ENCODE data around the gene ST8SIA2. TPM values are rescaled to one million over a fixed set of nuclear protein-coding genes. Genes with fewer than 3 reads are reported as not detected.
A peak's percentile ranks its signal among the peaks of the same experiment; 100 is the strongest.

The ST8SIA2 gene
- total and polyA plus RNA-seq, 7 donors, result 0.03 to 0.79 (median 0.12) TPM; not detected in 4

DNA sequence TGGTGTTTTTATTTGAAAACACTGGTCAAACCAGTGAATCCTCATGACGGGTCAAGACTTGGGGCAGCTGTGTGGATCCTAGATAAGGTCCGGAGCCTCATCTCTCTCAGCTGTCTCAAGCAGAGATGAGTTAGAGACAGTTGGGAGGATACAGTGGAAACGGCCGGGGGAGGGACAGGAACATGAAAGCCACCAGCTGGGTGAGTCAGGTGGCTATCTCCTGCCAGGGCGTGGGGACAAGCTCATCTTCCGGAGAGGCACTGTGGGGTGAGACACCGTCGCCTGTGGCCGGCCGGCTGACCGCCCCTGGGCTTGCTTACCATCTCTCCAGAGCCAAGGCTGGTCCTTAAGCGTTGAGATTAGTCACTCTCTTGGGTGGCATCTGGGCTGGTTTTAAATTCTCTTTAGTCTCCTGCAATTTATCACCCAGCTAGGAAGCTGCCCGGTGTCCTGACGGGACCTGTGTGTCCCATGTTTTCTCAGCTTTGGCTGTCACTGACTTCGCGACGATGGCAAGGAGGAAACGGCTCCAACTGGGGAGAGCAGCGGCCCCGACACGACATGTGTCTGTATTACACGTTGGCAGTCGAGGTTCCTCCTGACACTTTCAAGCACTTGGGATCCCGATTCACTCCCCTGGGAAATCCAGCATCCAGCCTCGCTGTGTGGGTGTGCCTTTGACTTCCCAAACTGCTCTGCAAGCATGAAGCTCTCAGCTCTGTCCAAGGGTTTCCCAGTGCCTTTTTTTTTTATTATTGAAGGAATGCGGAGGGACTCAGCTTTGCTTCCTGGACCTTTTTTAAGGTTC is 7.5 kb downstream of the ST8SIA2 start:
- 36 to 61% (median 48%) methylated on average over 26 of the region's 26 CpGs for WGBS, 3 donors
- intact Hi-C loops (cut with DNase I), result no loop called here
- H3K27ac ChIP-seq, result no peak overlapping the region
- no peaks in the 10 kb centered on the region for H3K4me1 ChIP-seq
- no peaks in the 10 kb centered on the region for H3K9me3 ChIP-seq
- H3K27me3 ChIP-seq (ENCODE audit: insufficient read depth in 3 of 3, low read length in 2 of 3), result peaks cover 0 to 19% (median 3%) of the 10 kb centered on the region in 3 donors
- TF ChIP-seq, protein P1, sequence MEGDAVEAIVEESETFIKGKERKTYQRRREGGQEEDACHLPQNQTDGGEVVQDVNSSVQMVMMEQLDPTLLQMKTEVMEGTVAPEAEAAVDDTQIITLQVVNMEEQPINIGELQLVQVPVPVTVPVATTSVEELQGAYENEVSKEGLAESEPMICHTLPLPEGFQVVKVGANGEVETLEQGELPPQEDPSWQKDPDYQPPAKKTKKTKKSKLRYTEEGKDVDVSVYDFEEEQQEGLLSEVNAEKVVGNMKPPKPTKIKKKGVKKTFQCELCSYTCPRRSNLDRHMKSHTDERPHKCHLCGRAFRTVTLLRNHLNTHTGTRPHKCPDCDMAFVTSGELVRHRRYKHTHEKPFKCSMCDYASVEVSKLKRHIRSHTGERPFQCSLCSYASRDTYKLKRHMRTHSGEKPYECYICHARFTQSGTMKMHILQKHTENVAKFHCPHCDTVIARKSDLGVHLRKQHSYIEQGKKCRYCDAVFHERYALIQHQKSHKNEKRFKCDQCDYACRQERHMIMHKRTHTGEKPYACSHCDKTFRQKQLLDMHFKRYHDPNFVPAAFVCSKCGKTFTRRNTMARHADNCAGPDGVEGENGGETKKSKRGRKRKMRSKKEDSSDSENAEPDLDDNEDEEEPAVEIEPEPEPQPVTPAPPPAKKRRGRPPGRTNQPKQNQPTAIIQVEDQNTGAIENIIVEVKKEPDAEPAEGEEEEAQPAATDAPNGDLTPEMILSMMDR (IDR thresholded peaks at IDR 0.05), result no peak
- ATAC-seq (peak; percentile 27 to 96 (median 93)), DNase-seq (peak; percentile 40 to 70)
- H3K36me3 ChIP-seq (ENCODE audit: insufficient read depth in 1 of 2, low read depth in 1 of 2), result no peaks in the 10 kb centered on the region
- H3K4me3 ChIP-seq, result no peak overlapping the region

DNA sequence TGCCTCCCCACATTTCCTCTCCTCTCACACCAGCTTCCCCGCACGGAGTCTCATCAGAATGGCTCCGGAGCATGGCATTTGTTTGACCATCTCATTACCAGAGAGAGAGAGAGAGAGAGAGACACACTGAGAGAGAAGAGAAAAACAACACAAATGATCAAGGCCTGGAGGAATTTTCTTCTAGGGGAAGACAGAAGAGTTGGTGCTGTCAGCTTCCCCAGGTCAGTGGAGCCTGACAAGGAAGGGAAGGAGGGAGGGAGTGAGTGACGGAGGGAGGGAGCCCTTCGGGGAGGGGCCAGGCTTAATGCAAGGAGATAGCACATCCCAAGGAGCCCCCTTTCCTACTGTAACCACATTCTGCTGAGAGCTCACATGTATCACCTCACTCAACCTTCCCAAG is 9.1 kb downstream of the ST8SIA2 start:
- Histone ChIP-seq H3K27ac (no peak overlapping the region), H3K36me3 (ENCODE audit: insufficient read depth in 1 of 2, low read depth in 1 of 2) (no peaks in the 10 kb centered on the region), H3K4me1 (no peaks in the 10 kb centered on the region), H3K4me3 (no peak overlapping the region), H3K27me3 (ENCODE audit: insufficient read depth in 3 of 3, low read length in 2 of 3) (peaks cover 0 to 6% (median 3%) of the 10 kb centered on the region in 3 donors), H3K9me3 (no peaks in the 10 kb centered on the region)
- ATAC-seq (no peak), DNase-seq (no peak)
- 89 to 95% (median 91%) methylated on average over 5 of the region's 5 CpGs for WGBS, 3 donors
- TF ChIP-seq, protein P1 (IDR thresholded peaks at IDR 0.05), result no peak
- intact Hi-C loops (cut with DNase I), result no loop called here

DNA sequence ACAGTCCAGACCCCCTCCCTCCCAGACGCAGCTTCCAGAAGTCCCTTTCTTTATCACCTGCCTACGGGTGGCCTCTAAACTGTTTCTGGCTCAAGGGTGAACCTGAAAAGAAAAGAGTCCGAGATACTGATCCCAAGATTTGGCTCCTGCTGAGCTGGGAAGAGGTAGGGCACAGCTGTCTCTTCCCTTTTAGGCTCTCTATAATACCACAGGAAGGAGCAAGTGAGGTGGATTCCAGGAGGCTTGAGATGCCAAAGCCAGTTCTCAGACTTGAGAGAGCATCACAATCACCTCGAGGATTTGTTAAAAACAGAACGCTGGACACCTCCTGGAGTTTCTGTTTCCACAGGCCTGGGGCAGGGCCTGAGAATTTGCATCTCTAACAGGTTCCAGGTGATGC is 12.3 kb downstream of the ST8SIA2 start:
- WGBS, 3 donors, result 86 to 88% (median 87%) methylated on average over 5 of the region's 5 CpGs
- DNase-seq, result no peak
- Histone ChIP-seq H3K4me1 (no peaks in the 10 kb centered on the region), H3K9me3 (no peaks in the 10 kb centered on the region), H3K27ac (no peak overlapping the region), H3K36me3 (ENCODE audit: insufficient read depth in 1 of 2, low read depth in 1 of 2) (no peaks in the 10 kb centered on the region), H3K27me3 (ENCODE audit: insufficient read depth in 3 of 3, low read length in 2 of 3) (peaks cover 0 to 4% (median 2%) of the 10 kb centered on the region in 3 donors), H3K4me3 (no peak overlapping the region)
- TF ChIP-seq, protein P1 (IDR thresholded peaks at IDR 0.05), result no peak
- intact Hi-C loops (cut with DNase I), result no loop called here
- ATAC-seq, result no peak

DNA sequence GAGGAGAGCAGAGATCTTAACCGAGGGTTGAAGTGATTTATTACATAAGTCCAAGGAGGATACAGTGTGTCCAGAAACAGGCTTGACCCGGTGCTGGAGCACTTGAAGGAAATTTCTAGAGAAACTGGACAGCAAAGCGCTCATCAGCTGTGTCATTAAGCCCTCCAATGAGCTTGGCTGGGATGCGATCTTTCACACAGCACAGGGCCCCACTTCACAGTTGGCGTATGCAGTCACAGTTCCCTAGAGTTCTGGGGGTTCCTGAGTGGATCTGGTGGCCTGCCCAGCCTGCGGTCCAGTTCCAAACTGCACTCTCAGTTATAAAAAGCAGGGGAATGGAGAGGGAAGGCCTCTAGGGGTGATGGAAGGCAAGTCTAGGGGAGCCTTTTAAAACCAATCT is 13.6 kb downstream of the ST8SIA2 start:
- no peak overlapping the region for H3K27ac ChIP-seq
- 64 to 72% (median 70%) methylated on average over 6 of the region's 6 CpGs for WGBS, 3 donors
- H3K4me3 ChIP-seq, result no peak overlapping the region

More for the DNA sequence above, 13.6 kb downstream of the ST8SIA2 start:
- DNase-seq, result peak in 1 of 2 donors; percentile 50
- Histone ChIP-seq H3K27me3 (ENCODE audit: insufficient read depth in 3 of 3, low read length in 2 of 3) (peaks cover 0 to 4% (median 0%) of the 10 kb centered on the region in 3 donors), H3K36me3 (ENCODE audit: insufficient read depth in 1 of 2, low read depth in 1 of 2) (no peaks in the 10 kb centered on the region), H3K4me1 (no peaks in the 10 kb centered on the region), H3K9me3 (no peaks in the 10 kb centered on the region)
- TF ChIP-seq, protein P1 (IDR thresholded peaks at IDR 0.05), result no peak
- no peak for ATAC-seq
- intact Hi-C loops (cut with DNase I), result no loop called here

Data from psoas muscle (tissue), 8 donors.